ENCODE data around the gene TRIM44.
"Not testable (repeated sequence)": the region's sequence is repeated elsewhere in the genome, so short reads cannot be mapped to it uniquely, and the experiment has no call there.

The TRIM44 gene

GRCh38 chr11:35823742-35824298 lies 161.2 kb downstream of the TRIM44 start:
- DNase-seq = no peak

- no peak for DNase-seq
Observed at GRCh38 chr11:35825386-35825785, 162.8 kb downstream of the TRIM44 start.

- DNase-seq = no peak
Observed at GRCh38 chr11:35826006-35826405, 163.4 kb downstream of the TRIM44 start.

- no peak for DNase-seq
Observed at GRCh38 chr11:35826949-35827348, 164.4 kb downstream of the TRIM44 start.

- no peak for DNase-seq
Observed at GRCh38 chr11:35836205-35836604, 173.6 kb downstream of the TRIM44 start.

- DNase-seq = no peak
Observed at GRCh38 chr11:35838071-35838470, 175.5 kb downstream of the TRIM44 start.

GRCh38 chr11:35838697-35839367 lies 176.3 kb downstream of the TRIM44 start:
- DNase-seq = not testable (repeated sequence)

- no peak for DNase-seq
Observed at GRCh38 chr11:35839368-35840161, 177.0 kb downstream of the TRIM44 start.

GRCh38 chr11:35841733-35842132 lies 179.2 kb downstream of the TRIM44 start:
- DNase-seq = no peak

- DNase-seq = no peak
Observed at GRCh38 chr11:35842958-35843357, 180.4 kb downstream of the TRIM44 start.

- DNase-seq = no peak
Observed at GRCh38 chr11:35844579-35844978, 182.0 kb downstream of the TRIM44 start.

GRCh38 chr11:35845860-35846259 lies 183.3 kb downstream of the TRIM44 start:
- DNase-seq = no peak

- DNase-seq = no peak
Observed at GRCh38 chr11:35846874-35847273, 184.3 kb downstream of the TRIM44 start.

- no peak for DNase-seq
Observed at GRCh38 chr11:35847473-35847872, 184.9 kb downstream of the TRIM44 start.

GRCh38 chr11:35848616-35849015 lies 186.0 kb downstream of the TRIM44 start:
- DNase-seq = no peak

GRCh38 chr11:35850191-35850590 lies 187.6 kb downstream of the TRIM44 start:
- DNase-seq = no peak

- DNase-seq = no peak
Observed at GRCh38 chr11:35851342-35851741, 188.8 kb downstream of the TRIM44 start.

- DNase-seq = no peak
Observed at GRCh38 chr11:35852056-35852455, 189.5 kb downstream of the TRIM44 start.

- no peak for DNase-seq
Observed at GRCh38 chr11:35853971-35854370, 191.4 kb downstream of the TRIM44 start.

- DNase-seq = no peak
Observed at GRCh38 chr11:35855671-35856070, 193.1 kb downstream of the TRIM44 start.

- DNase-seq = no peak
Observed at GRCh38 chr11:35856259-35856658, 193.7 kb downstream of the TRIM44 start.

GRCh38 chr11:35856756-35857155 lies 194.2 kb downstream of the TRIM44 start:
- no peak for DNase-seq

GRCh38 chr11:35857922-35858321 lies 195.3 kb downstream of the TRIM44 start:
- no peak for DNase-seq

GRCh38 chr11:35859301-35859700 lies 196.7 kb downstream of the TRIM44 start:
- no peak for DNase-seq

All from stimulated activated CD4-positive, alpha-beta T cell treated with anti-CD3 and anti-CD28 coated beads, Interleukin-2, amount 100 ng/mL, for 24 hours (primary cell).